ENCODE measurements around the gene THAP12. TPM values are rescaled to one million over a fixed set of nuclear protein-coding genes. Genes with fewer than 3 reads are reported as not detected.

THAP12 gene
- total and polyA plus RNA-seq, 2 experiments from 2014 or later = 22.6 to 39.0 TPM

DNA sequence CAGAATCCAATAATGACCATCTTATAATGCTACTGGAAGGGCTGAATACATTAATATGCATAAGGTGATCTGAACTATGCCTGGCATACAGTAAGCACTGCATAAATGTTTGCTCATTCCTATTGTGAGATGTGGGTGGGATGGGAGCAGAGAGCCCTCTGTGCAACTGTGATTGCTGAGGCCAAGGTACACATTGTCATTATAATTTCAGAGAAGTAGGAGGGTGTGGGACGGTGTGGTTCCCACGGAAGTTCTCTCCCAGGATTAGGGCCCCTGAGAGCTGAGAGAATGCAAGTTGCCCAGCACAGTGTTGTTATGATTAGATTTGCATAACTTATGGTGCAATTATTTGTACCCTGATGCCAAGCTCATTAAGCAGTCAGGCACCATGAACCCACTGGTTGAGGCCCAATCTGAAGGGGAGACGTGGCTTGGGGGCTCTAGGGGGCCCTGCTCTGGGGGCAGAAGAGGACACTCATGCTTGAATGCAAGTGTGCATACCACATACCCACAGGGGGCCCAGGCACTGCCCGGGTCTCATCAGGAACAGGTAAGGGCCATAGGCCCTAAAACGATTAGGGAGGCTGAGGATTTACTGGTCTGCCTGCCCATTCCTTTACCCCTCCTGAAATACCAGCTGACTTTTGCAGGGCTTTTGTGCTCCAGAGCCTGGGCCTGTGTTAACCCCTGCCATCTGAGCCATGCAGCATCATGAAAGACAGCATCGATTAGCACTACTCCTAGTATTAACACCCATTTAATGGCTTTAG, 72.8 kb downstream of the THAP12 start:
- Histone ChIP-seq H2AFZ (no peak overlapping the region), H3F3A (ENCODE audit: insufficient read depth) (no peaks in the 10 kb centered on the region), H3K79me2 (ENCODE audit: insufficient read depth) (no peaks in the 10 kb centered on the region), H3K9me2 (ENCODE audit: insufficient read depth) (no peaks in the 10 kb centered on the region), H3K36me3 (ENCODE audit: low read depth) (no peaks in the 10 kb centered on the region), H3K9me3 (ENCODE audit: low read depth) (no peaks in the 10 kb centered on the region), H3K4me1 (ENCODE audit: insufficient read depth) (no peaks in the 10 kb centered on the region), H3K9ac (no peak overlapping the region), H4K20me1 (ENCODE audit: insufficient read depth) (no peaks in the 10 kb centered on the region), H3K27ac (no peak overlapping the region), H3K4me2 (ENCODE audit: unreplicated experiment) (no peak overlapping the region), H3K27me3 (replicated peaks; ENCODE audit: insufficient read depth) (peaks cover 12% of the 10 kb centered on the region; the same call in 1 of the 2 replicates), H3K4me3 (no peak overlapping the region)
- in situ Hi-C loops (cut with MboI) = no loop called here
- no peak for DNase-seq
- 58 to 69% methylated on average over 6 of the region's 6 CpGs for WGBS, 2 experiments (ENCODE audit: low coverage in 1 of 2, low lambda C conversion rate in 2 of 2, missing lambda C conversion rate in 2 of 2)
- TF ChIP-seq EZH2 (IDR thresholded peaks at IDR 0.05; ENCODE audit: insufficient read depth, poor library complexity, severe bottlenecking) = no peak
- TF ChIP-seq EZH2phosphoT487 (IDR thresholded peaks at IDR 0.05; ENCODE audit: insufficient read depth, low read depth) = no peak

DNA sequence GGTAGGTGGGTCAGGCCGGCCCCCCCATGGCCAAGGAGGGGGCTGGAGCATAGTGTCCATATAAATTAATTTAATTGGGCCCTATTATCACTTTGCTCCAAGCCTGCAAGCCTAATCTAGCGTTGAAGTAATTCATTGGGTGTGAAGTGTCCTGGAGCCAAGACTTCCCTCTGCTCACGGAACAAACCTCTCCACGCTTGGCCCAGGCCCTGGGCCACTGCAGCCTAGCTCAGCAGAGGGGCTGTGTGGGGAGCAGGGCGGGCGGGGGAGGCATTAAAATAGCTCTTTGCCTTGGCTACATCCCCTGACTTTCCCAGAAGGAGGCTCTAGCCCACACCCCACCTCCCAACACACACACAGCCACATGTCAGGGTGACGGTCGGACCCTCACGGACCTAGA, 73.5 kb downstream of the THAP12 start:
- DNase-seq = no peak
- H3K4me3 ChIP-seq = no peak overlapping the region
- H3K9ac ChIP-seq = no peak overlapping the region
- H3K27ac ChIP-seq = no peak overlapping the region
- H3K9me3 ChIP-seq (ENCODE audit: low read depth) = no peaks in the 10 kb centered on the region
- TF ChIP-seq EZH2phosphoT487 (IDR thresholded peaks at IDR 0.05; ENCODE audit: insufficient read depth, low read depth) (no peak), EZH2 (IDR thresholded peaks at IDR 0.05; ENCODE audit: insufficient read depth, poor library complexity, severe bottlenecking) (no peak)
- no peak overlapping the region for H3K4me2 ChIP-seq (ENCODE audit: unreplicated experiment)
- no peaks in the 10 kb centered on the region for H3K36me3 ChIP-seq (ENCODE audit: low read depth)
- no peaks in the 10 kb centered on the region for H3K4me1 ChIP-seq (ENCODE audit: insufficient read depth)
- peaks cover 17% of the 10 kb centered on the region; the same call in 1 of the 2 replicates for H3K27me3 ChIP-seq (replicated peaks; ENCODE audit: insufficient read depth)
- in situ Hi-C loops (cut with MboI) = no loop called here
- no peak overlapping the region for H2AFZ ChIP-seq
- H4K20me1 ChIP-seq (ENCODE audit: insufficient read depth) = no peaks in the 10 kb centered on the region
- H3F3A ChIP-seq (ENCODE audit: insufficient read depth) = no peaks in the 10 kb centered on the region
- no peaks in the 10 kb centered on the region for H3K9me2 ChIP-seq (ENCODE audit: insufficient read depth)
- no peaks in the 10 kb centered on the region for H3K79me2 ChIP-seq (ENCODE audit: insufficient read depth)
- 50 to 52% methylated on average over 9 of the region's 9 CpGs for WGBS, 2 experiments (ENCODE audit: low coverage in 1 of 2, low lambda C conversion rate in 2 of 2, missing lambda C conversion rate in 2 of 2)

DNA sequence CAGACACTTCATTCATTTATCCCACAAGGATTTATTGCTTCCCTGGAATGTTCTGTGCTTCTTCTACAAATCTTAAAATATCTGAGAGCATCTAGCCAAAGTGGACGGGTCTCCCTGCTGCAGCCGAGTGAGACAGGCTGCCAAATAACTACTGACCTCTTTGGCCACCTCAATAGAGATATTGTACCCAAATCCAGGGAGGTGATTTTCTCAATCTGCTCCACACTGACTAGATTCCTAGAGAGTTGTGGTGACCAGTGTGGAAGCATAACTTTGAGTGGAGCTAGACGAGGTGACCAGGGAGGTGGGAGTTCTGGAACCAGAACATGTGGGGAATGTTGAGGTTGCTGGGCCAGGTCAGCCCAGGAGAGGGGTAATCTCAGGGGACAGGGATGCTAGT, 77.5 kb downstream of the THAP12 start:
- in situ Hi-C loops (cut with MboI) = no loop called here
- Histone ChIP-seq H3K27me3 (replicated peaks; ENCODE audit: insufficient read depth) (peaks cover 21% of the 10 kb centered on the region), H3K79me2 (ENCODE audit: insufficient read depth) (no peaks in the 10 kb centered on the region), H3K9me3 (ENCODE audit: low read depth) (no peaks in the 10 kb centered on the region), H3K9me2 (ENCODE audit: insufficient read depth) (no peaks in the 10 kb centered on the region), H3K9ac (no peak overlapping the region), H3K4me2 (ENCODE audit: unreplicated experiment) (no peak overlapping the region), H3K4me3 (no peak overlapping the region), H2AFZ (no peak overlapping the region), H4K20me1 (ENCODE audit: insufficient read depth) (no peaks in the 10 kb centered on the region), H3F3A (ENCODE audit: insufficient read depth) (no peaks in the 10 kb centered on the region), H3K27ac (no peak overlapping the region), H3K4me1 (ENCODE audit: insufficient read depth) (no peaks in the 10 kb centered on the region), H3K36me3 (ENCODE audit: low read depth) (no peaks in the 10 kb centered on the region)
- DNase-seq = no peak
- 18 to 21% methylated on average over 3 of the region's 3 CpGs for WGBS, 2 experiments (ENCODE audit: low coverage in 1 of 2, low lambda C conversion rate in 2 of 2, missing lambda C conversion rate in 2 of 2)
- TF ChIP-seq EZH2 (IDR thresholded peaks at IDR 0.05; ENCODE audit: insufficient read depth, poor library complexity, severe bottlenecking) (no peak), EZH2phosphoT487 (IDR thresholded peaks at IDR 0.05; ENCODE audit: insufficient read depth, low read depth) (no peak)

DNA sequence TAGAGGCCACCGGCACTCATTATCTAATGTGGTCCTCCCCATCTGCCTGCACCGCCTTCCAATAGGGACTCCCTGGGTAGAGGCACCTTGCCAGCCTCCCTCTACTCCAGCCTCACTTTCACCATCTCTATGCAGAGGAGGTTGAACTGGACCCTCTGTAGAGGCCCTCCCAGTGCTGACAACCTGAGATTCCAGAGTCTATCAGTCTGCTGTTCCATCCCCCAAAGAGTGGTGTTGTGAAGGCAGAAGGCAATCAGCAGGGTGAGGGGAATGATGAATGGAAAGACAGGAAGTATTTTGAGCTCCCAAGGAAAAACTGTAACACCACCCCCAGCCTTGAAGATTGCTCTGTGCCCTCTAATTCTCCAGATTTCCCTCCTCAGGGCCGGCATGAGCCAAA, 77.9 kb downstream of the THAP12 start:
- no peaks in the 10 kb centered on the region for H3K36me3 ChIP-seq (ENCODE audit: low read depth)
- no peak overlapping the region for H3K4me3 ChIP-seq
- H3K27me3 ChIP-seq (replicated peaks; ENCODE audit: insufficient read depth) = peaks cover 21% of the 10 kb centered on the region
- H3K9me2 ChIP-seq (ENCODE audit: insufficient read depth) = no peaks in the 10 kb centered on the region
- H3K9ac ChIP-seq = no peak overlapping the region
- no peak overlapping the region for H2AFZ ChIP-seq
- H3F3A ChIP-seq (ENCODE audit: insufficient read depth) = no peaks in the 10 kb centered on the region
- DNase-seq = no peak
- TF ChIP-seq EZH2phosphoT487 (IDR thresholded peaks at IDR 0.05; ENCODE audit: insufficient read depth, low read depth) (no peak), EZH2 (IDR thresholded peaks at IDR 0.05; ENCODE audit: insufficient read depth, poor library complexity, severe bottlenecking) (no peak)
- H3K4me1 ChIP-seq (ENCODE audit: insufficient read depth) = no peaks in the 10 kb centered on the region
- no peak overlapping the region for H3K27ac ChIP-seq
- H3K4me2 ChIP-seq (ENCODE audit: unreplicated experiment) = no peak overlapping the region
- no peaks in the 10 kb centered on the region for H3K9me3 ChIP-seq (ENCODE audit: low read depth)
- in situ Hi-C loops (cut with MboI) = no loop called here
- 66 to 67% methylated on average over 3 of the region's 3 CpGs for WGBS, 2 experiments (ENCODE audit: low coverage in 1 of 2, low lambda C conversion rate in 2 of 2, missing lambda C conversion rate in 2 of 2)
- H3K79me2 ChIP-seq (ENCODE audit: insufficient read depth) = no peaks in the 10 kb centered on the region
- H4K20me1 ChIP-seq (ENCODE audit: insufficient read depth) = no peaks in the 10 kb centered on the region

Small RNAs within 50 kb of the gene (small RNA-seq; reads per million reads assigned to genes)
- gene RF00019 (ENCODE audit: low read depth, low replicate concordance) = not detected

Other genes with a start within 250 kb of the THAP12 start
- 0.63 TPM in 1 of 2 replicates, not detected in the other for gene WNT11, start 174.6 kb downstream of the THAP12 start, total RNA-seq (2014; rRNA removed; shearing (Covaris generic))
- not detected in 2 replicates for gene WNT11, start 174.6 kb downstream of the THAP12 start, polyA plus RNA-seq (2016; fragmentation: Nextera tagmentation; extraction: Ambion mirVana)
- gene GVQW3, start 191 bp upstream of the THAP12 start, total RNA-seq (2014; rRNA removed; shearing (Covaris generic)) = 0.25 and 0.54 TPM in 2 replicates
- gene GVQW3, start 191 bp upstream of the THAP12 start, polyA plus RNA-seq (2016; fragmentation: Nextera tagmentation; extraction: Ambion mirVana) = 0.63 and 0.76 TPM in 2 replicates
- 6.6 and 14.6 TPM in 2 replicates for gene EMSY, start 63.9 kb upstream of the THAP12 start, total RNA-seq (2014; rRNA removed; shearing (Covaris generic))
- 9.6 and 10.9 TPM in 2 replicates for gene EMSY, start 63.9 kb upstream of the THAP12 start, polyA plus RNA-seq (2016; fragmentation: Nextera tagmentation; extraction: Ambion mirVana)

Data from GM23248 (cell line).